Panc1 (cell line): ENCODE results near the gene PCCA. TPM values are rescaled to one million over a fixed set of nuclear protein-coding genes. Genes with fewer than 3 reads are reported as not detected.

Experiments used
- ATAC-seq: fragments of 200-7000 bp; cut with Tn5 transposase; 2 replicates; pipeline ENCODE4 v1.9.1; 2020; ENCODE audit warnings: mild to moderate bottlenecking, moderate library complexity
- BruUV-seq: library from RNA; stranded (reverse); fragments of 400-500 nt; replicated peaks from 2 replicates; lab custom pipeline; 2021; lab: Mats Ljungman, UMichigan
- CTCF ChIA-PET: fragments of 300-600 bp; sonication (Branson Sonifier 250); formaldehyde crosslinking; loops from one replicate; lab custom pipeline; 2022; ENCODE audit warnings: antibody characterized with exemption; lab: Charles Lee
- POLR2A ChIA-PET: fragments of 300-600 bp; sonication (Branson Sonifier 250); formaldehyde crosslinking; loops from one replicate; lab custom pipeline; 2022; ENCODE audit warnings: antibody characterized with exemption; lab: Charles Lee
- DNase-seq: peaks from one replicate; pipeline ENCODE4 v3.0.0-alpha.2; 2010; ENCODE audit warnings: low read depth, low spot score
- H3K27ac ChIP-seq: 2 replicates; pipeline ENCODE4 v1.5.1; 2011; ENCODE audit warnings: mild to moderate bottlenecking, low read length, inconsistent platforms
- H3K27me3 ChIP-seq: fragments of 200-500 bp; sonication (Bioruptor generic); 2 replicates; pipeline ENCODE4 v1.6.0; 2014; ENCODE audit warnings: low read length, inconsistent platforms; ENCODE audit not compliant: control insufficient read depth, insufficient read depth
- H3K36me3 ChIP-seq: fragments of 200-500 bp; sonication (Bioruptor generic); 2 replicates; pipeline ENCODE4 v1.5.1; 2014; ENCODE audit warnings: inconsistent platforms, mild to moderate bottlenecking, low read length, moderate library complexity; ENCODE audit not compliant: control insufficient read depth, insufficient read depth
- H3K4me1 ChIP-seq: 2 replicates; pipeline ENCODE4 v1.5.1; 2011; ENCODE audit warnings: inconsistent platforms, mild to moderate bottlenecking, low read length, moderate library complexity; ENCODE audit not compliant: control insufficient read depth, insufficient read depth
- H3K4me3 ChIP-seq, 2 experiments: 2 replicates each; pipeline ENCODE4 v1.5.1; 2011 to 2012; ENCODE audit warnings: low read depth in 2 of 2, low read length in 2 of 2, mild to moderate bottlenecking in 2 of 2, inconsistent platforms in 1 of 2, moderate library complexity in 1 of 2
- H3K9me3 ChIP-seq: fragments of 200-500 bp; sonication (Bioruptor generic); 2 replicates; pipeline ENCODE4 v1.5.1; 2014; ENCODE audit warnings: low read depth, mild to moderate bottlenecking, inconsistent platforms, low read length, moderate library complexity; ENCODE audit not compliant: control insufficient read depth, insufficient read depth
- POLR2AphosphoS5 ChIP-seq: IDR thresholded peaks from 2 replicates; pipeline ENCODE4 v1.6.1; 2012; ENCODE audit warnings: mild to moderate bottlenecking, low read depth, low read length, moderate library complexity
- SIN3A ChIP-seq: IDR thresholded peaks from 2 replicates; pipeline ENCODE4 v1.6.1; 2012; ENCODE audit warnings: low read depth, mild to moderate bottlenecking, low read length, moderate library complexity, borderline replicate concordance; ENCODE audit not compliant: insufficient read depth
- TCF7L2 ChIP-seq: IDR thresholded peaks from 2 replicates; pipeline ENCODE4 v1.6.1; 2011; ENCODE audit warnings: mild to moderate bottlenecking, low read depth, low read length, inconsistent platforms
- in situ Hi-C: cut with HindIII; loops from 2 replicates; pipeline ENCODE4 v1.10.0; 2016; ENCODE audit warnings: low sequenced_read_pairs, low pct_unique_long_range_greater_than_20kb
- intact Hi-C: fragments of 100-400 bp; cut with micrococcal nuclease; formaldehyde crosslinking; loops from one replicate; pipeline ENCODE4 v1.10.0; 2022; ENCODE audit not compliant: unreplicated experiment
- total RNA-seq: library from RNA; stranded (reverse); gene quantifications from one replicate; pipeline ENCODE4 v1.2.1, GENCODE V29; 2021; ENCODE audit not compliant: unreplicated experiment
- TF ChIP-seq, protein P1 (sequence below), 2 experiments: IDR thresholded peaks; 2 replicates each; pipeline ENCODE4 v1.6.1; 2011 to 2012; ENCODE audit warnings: low read depth in 2 of 2, control low read depth in 1 of 2, low read length in 1 of 2, mild to moderate bottlenecking in 1 of 2, moderate library complexity in 1 of 2; ENCODE audit not compliant: insufficient read depth in 1 of 2
- TF ChIP-seq, protein P2 (sequence below): fragments of 450-650 bp; IDR thresholded peaks from 2 replicates; pipeline ENCODE4 v1.5.1; 2017; ENCODE audit warnings: mild to moderate bottlenecking

Gene PCCA
- total RNA-seq, 1 experiment from 2014 or later: 14.7 TPM

DNA sequence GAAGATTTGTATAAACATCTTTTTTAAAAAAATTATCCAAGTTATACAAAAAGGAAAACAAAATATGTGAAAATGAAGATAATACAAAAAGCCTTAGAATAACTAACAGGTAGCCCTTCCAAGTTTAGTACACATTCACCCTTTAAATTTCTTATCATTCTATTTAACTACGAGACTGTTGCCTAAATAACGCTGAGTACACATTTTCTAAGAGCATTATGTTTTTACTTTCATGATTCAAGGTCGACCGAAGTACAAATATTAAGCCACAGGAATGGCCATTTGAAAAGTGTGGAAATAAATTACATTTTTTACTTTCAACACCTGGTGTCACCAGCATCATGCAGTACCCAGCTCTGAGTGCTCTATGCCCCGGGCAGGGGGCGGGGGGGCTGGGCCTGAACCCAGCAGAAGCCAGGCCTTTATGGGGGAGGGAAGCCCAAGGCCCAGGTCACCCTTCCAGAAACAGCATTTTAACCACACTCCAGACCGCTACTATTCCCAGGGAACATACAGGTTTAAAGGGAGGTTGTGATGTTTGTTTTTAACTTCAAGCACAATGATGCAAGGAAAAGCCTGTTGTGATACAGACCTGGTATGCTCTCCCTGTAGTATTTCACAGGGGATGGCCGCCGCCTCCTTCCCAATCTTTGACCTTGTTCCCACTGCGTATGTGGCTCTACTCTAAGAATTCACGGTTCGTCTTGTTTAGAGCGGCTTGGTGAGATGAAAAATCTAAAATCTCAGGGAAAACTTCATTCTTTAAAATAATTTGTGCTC is 475.7 kb downstream of the PCCA start:
- no peak for ATAC-seq
- Histone ChIP-seq H3K36me3 (no peaks in the 10 kb centered on the region), H3K27me3 (no peaks in the 10 kb centered on the region), H3K9me3 (no peaks in the 10 kb centered on the region), H3K4me1 (no peaks in the 10 kb centered on the region), H3K27ac (no peak overlapping the region), H3K4me3 (no peak overlapping the region)
- in situ Hi-C loops: no loop called here
- ChIA-PET CTCF (no interaction called here), POLR2A (no interaction called here)
- no TSS peak for BruUV-seq
- DNase-seq: no peak
- intact Hi-C loops: no loop called here
- TF ChIP-seq TCF7L2: no peak

DNA sequence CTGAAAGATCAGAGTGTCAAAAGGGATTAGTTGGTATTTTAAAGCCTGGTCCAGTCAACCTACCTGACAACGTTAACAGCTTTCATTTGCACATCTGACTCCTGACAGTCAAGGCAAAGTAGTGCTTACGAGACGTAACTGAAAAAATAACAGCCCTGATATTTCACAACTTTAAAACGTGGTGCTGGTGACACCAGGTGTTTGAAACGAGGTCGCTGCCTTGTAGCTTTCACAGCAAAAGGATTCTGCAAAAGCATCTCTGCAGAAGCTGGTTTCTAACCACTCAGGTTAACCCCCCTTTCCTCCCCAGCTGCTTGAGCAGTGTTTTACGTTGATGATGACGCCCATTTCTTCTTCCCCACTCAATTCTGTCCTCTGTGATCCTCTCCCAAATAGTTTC is 476.4 kb downstream of the PCCA start:
- BruUV-seq: no TSS peak
- Histone ChIP-seq H3K27me3 (no peaks in the 10 kb centered on the region), H3K9me3 (no peaks in the 10 kb centered on the region), H3K27ac (no peak overlapping the region), H3K4me1 (no peaks in the 10 kb centered on the region), H3K4me3 (no peak overlapping the region), H3K36me3 (no peaks in the 10 kb centered on the region)
- CTCF ChIA-PET: no interaction called here
- intact Hi-C loops: no loop called here
- in situ Hi-C loops: no loop called here
- no peak for TF ChIP-seq SIN3A
- no peak for TF ChIP-seq TCF7L2
- TF ChIP-seq, protein P1, sequence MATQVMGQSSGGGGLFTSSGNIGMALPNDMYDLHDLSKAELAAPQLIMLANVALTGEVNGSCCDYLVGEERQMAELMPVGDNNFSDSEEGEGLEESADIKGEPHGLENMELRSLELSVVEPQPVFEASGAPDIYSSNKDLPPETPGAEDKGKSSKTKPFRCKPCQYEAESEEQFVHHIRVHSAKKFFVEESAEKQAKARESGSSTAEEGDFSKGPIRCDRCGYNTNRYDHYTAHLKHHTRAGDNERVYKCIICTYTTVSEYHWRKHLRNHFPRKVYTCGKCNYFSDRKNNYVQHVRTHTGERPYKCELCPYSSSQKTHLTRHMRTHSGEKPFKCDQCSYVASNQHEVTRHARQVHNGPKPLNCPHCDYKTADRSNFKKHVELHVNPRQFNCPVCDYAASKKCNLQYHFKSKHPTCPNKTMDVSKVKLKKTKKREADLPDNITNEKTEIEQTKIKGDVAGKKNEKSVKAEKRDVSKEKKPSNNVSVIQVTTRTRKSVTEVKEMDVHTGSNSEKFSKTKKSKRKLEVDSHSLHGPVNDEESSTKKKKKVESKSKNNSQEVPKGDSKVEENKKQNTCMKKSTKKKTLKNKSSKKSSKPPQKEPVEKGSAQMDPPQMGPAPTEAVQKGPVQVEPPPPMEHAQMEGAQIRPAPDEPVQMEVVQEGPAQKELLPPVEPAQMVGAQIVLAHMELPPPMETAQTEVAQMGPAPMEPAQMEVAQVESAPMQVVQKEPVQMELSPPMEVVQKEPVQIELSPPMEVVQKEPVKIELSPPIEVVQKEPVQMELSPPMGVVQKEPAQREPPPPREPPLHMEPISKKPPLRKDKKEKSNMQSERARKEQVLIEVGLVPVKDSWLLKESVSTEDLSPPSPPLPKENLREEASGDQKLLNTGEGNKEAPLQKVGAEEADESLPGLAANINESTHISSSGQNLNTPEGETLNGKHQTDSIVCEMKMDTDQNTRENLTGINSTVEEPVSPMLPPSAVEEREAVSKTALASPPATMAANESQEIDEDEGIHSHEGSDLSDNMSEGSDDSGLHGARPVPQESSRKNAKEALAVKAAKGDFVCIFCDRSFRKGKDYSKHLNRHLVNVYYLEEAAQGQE (IDR thresholded peaks at IDR 0.05; ENCODE audit: insufficient read depth in 1 of 2, low read depth in 2 of 2, low read length in 1 of 2): no peak
- no peak for TF ChIP-seq POLR2AphosphoS5
- TF ChIP-seq, protein P2, sequence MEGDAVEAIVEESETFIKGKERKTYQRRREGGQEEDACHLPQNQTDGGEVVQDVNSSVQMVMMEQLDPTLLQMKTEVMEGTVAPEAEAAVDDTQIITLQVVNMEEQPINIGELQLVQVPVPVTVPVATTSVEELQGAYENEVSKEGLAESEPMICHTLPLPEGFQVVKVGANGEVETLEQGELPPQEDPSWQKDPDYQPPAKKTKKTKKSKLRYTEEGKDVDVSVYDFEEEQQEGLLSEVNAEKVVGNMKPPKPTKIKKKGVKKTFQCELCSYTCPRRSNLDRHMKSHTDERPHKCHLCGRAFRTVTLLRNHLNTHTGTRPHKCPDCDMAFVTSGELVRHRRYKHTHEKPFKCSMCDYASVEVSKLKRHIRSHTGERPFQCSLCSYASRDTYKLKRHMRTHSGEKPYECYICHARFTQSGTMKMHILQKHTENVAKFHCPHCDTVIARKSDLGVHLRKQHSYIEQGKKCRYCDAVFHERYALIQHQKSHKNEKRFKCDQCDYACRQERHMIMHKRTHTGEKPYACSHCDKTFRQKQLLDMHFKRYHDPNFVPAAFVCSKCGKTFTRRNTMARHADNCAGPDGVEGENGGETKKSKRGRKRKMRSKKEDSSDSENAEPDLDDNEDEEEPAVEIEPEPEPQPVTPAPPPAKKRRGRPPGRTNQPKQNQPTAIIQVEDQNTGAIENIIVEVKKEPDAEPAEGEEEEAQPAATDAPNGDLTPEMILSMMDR: no peak
- ATAC-seq: no peak
- POLR2A ChIA-PET: no interaction called here
- no peak for DNase-seq

DNA sequence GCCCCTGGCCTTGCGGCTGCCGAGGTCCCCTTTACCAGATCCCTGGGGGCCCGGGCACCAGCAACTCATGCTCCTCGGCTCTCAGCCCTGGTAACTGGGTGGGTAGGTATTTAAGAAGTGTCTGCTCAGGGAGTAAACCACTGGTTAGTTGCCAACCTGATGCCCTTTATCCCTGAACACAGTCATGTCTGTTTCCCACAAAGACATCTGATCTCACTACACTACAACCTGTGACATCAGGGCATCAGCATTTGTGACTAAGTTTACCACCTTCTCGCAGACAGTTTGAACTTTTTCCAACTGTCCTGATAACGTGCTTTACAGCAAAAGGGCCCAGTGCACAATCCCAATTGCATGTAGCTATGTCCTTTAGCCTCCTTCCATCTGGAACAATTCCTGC is 477.6 kb downstream of the PCCA start:
- H3K9me3 ChIP-seq: no peaks in the 10 kb centered on the region
- BruUV-seq: no TSS peak
- intact Hi-C loops: no loop called here
- H3K4me3 ChIP-seq: no peak overlapping the region
- CTCF ChIA-PET: no interaction called here
- H3K36me3 ChIP-seq: no peaks in the 10 kb centered on the region
- POLR2A ChIA-PET: no interaction called here
- ATAC-seq (no peak), DNase-seq (no peak)
- TF ChIP-seq TCF7L2: no peak
- TF ChIP-seq, protein P1 (IDR thresholded peaks at IDR 0.05; ENCODE audit: insufficient read depth in 1 of 2, low read depth in 2 of 2, low read length in 1 of 2): no peak
- no peak for TF ChIP-seq POLR2AphosphoS5
- TF ChIP-seq SIN3A: no peak
- TF ChIP-seq, protein P2: no peak
- no peak overlapping the region for H3K27ac ChIP-seq
- H3K27me3 ChIP-seq: no peaks in the 10 kb centered on the region
- in situ Hi-C loops: no loop called here
- H3K4me1 ChIP-seq: no peaks in the 10 kb centered on the region
